Kidney tubule cell (primary cell): ENCODE results near the gene CDK3.
A peak's percentile ranks its signal among the peaks of the same experiment; 100 is the strongest.
"Not testable (repeated sequence)": the region's sequence is repeated elsewhere in the genome, so short reads cannot be mapped to it uniquely, and the experiment has no call there.

ENCODE experiments used
- DNase-seq: peaks from one replicate; pipeline ENCODE4 v3.0.0-alpha.2; 2018; ENCODE audit warnings: low spot score

The CDK3 gene

DNA sequence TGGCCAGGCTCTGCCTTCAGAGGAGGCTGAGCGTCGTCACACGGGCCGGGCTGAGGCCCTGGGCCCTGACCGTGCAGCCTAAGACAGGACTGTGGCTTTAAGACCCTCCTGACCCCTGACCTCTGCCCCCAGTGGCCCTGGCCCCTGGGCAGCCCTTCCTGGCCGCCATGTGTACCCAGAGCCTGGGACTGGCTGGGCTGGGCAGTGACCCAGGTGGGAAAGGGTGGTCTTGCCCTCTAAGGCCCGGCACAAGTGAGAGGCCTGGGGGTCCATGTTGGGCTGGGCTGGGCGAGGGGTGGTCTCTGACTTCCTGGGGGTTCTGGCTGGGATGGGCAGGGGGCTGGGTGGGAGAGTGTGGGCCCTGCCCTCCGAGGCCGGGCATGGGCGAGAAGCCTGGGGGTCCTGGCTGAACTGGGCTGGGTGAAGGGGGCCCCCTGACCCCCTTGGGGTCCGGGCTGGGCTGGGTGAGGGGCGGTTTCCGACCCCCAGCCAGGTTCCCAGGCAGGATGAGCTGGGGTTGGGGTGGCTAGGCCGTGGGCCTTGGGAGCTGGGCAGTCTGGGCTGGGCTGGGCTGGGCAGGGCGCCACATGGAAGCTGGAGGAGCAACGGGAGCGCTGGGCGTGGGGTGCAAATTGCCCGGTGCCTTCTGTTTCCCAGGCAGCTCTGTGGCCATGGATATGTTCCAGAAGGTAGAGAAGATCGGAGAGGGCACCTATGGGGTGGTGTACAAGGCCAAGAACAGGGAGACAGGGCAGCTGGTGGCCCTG is at the start of gene CDK3:
Gene CDK3 (plus strand): TSS at position 101 of the 767 bp plus-strand sequence. CDS start 571 bp downstream, at position 672.
- DNase-seq = no peak

- DNase-seq = peak; percentile 39
Observed at GRCh38 chr17:75950855-75951554, 49.6 kb upstream of the CDK3 start.

DNA sequence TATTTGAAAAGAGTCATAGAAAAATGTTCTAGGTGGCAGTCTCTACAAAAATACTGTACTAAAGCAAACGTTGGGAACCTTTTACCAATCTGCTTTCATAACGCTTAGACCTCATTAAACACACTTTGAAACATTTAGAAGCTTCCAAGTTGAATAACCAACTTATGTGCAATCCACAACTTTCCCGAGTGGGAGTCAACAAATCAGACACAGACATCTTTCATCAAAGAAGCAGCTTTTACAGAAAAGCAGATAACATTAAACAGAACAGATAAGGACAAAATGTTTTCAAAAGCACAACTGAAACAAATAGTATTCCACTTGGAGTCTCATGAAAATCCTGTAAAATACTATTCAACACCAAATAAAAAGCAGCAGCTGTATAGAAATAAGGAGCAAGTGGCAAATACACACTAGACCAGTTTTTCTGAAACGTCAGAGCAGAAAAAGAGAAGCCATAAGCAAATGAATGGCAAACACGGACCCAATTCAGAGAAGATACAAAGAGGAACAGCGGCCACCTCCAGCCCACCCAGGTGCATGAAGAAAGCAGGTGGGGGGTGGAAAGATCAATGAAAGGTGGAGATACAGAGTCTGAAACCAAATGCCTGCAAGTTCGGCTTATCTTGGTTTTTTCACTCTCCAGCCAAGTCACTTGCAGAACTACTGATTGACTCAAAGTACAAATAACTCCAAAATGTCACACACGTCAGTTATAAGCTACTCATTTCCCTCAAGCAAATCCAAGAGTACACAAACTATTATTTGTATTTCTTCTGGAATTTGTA is 41.4 kb upstream of the CDK3 start:
- no peak for DNase-seq

- DNase-seq = no peak
Observed at GRCh38 chr17:75959839-75960511, 40.7 kb upstream of the CDK3 start.

DNA sequence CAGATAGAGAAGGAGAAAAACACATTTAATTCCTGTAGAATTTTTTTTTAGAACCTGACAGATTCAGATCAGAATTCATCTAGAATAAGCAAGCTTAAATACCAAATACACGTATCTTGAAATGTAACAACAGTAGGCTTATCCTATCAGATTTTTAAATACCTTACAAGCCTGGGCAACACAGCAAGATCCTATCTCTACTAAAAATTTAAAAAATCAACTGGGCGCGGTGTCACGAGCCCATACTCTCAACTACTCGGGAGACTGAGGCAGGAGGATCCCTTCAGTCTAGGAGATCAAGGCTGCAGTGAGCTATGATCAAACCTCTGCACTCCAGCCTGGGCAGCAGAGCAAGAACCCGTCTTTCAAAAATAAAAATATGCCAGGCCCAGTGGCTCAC is 35.2 kb upstream of the CDK3 start:
- DNase-seq = no peak

- DNase-seq = not testable (repeated sequence)
Observed at GRCh38 chr17:75969044-75969443, 31.6 kb upstream of the CDK3 start.

DNA sequence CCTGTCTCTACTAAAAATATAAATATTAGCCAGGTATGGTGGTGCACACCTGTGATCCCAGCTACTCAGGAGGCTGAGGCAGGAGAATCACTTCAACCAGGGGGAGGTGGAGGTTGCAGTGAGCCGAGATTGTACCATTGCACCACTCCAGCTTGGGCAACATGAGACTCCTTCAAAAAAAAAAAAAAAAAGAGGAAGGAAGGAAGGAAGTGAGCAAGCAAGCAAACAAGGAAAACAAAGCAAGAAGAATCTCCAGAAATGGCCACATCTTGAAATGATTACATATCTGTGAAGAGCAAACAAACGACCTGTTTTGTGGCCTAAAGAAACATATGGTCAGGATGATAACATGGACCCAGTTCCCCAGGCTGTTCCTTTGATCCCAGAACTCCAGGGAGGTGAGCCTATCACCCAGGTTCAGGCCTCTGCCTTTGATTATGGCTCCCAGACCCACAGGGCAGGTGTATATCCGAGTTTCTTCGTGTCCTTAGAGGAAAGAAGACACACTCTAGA is 30.6 kb upstream of the CDK3 start:
- DNase-seq = no peak

- no peak for DNase-seq
Observed at GRCh38 chr17:75970626-75971025, 30.0 kb upstream of the CDK3 start.

DNA sequence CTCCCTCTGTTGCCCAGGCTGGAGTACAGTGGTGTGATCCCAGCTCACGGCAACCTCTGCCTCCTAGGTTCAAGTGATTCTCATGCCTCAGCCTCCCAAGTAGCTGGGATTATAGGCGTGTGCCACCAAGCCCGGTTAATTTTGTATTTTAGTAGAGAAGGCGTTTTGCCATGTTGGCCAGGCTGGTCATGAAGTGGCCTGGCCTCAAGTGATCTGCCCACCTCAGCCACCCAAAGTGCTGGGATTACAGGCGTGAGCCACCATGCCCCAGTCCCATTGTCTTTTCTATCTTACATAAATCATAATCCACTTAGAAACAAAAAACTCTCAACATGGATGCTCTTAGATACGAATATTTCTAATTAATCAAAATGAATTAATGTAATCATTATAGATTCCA is 25.5 kb upstream of the CDK3 start:
- DNase-seq = not testable (repeated sequence)

GRCh38 chr17:75975757-75976174 is 24.9 kb upstream of the CDK3 start:
- peak; percentile 10 for DNase-seq

DNA sequence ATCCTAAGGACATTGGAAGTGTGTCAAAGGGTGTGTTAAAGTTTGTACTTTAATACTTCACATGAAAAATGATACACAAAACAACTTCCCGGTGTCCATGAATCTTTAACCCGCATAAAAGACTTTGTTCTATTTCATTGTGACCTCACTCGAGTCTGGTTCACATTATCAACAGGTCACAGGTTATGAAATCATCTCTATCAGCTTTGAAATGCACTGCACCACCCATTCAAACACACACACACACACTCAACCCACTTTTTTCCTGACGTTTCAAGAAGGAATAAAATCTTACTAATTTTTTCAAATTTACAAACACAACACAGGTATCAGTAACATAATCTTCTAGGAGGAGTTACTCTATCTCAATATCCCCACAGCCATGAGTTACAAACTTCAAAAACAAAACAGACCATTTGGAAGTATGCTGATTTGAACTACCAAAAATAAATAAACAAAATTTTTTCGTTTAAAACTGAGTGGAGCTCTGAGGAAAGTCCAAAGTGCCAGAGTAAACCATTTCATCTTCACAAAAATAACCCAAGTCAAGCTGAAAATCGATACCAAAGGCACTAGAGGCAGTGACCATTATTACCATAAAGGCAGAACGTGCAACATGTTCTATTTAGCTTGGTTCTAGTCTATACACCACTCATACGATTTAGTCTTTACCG is 24.3 kb upstream of the CDK3 start:
- DNase-seq = peak; percentile 41

GRCh38 chr17:75978938-75979704 is 21.5 kb upstream of the CDK3 start, which contains the start of the genes ACOX1 and TEN1:
Gene ACOX1 (minus strand): TSS chr17:75979166. CDS start chr17:75979073, 93 bp downstream.
Gene TEN1 (plus strand): TSS chr17:75979240. CDS start chr17:75986193, 6,953 bp downstream.
- DNase-seq = peak; percentile 97

GRCh38 chr17:75979705-75980187 is 20.9 kb upstream of the CDK3 start:
- DNase-seq = no peak

GRCh38 chr17:75980188-75981018 is 20.3 kb upstream of the CDK3 start:
- DNase-seq = peak; percentile 77

- DNase-seq = no peak
Observed at GRCh38 chr17:75981019-75981615, 19.5 kb upstream of the CDK3 start.

DNA sequence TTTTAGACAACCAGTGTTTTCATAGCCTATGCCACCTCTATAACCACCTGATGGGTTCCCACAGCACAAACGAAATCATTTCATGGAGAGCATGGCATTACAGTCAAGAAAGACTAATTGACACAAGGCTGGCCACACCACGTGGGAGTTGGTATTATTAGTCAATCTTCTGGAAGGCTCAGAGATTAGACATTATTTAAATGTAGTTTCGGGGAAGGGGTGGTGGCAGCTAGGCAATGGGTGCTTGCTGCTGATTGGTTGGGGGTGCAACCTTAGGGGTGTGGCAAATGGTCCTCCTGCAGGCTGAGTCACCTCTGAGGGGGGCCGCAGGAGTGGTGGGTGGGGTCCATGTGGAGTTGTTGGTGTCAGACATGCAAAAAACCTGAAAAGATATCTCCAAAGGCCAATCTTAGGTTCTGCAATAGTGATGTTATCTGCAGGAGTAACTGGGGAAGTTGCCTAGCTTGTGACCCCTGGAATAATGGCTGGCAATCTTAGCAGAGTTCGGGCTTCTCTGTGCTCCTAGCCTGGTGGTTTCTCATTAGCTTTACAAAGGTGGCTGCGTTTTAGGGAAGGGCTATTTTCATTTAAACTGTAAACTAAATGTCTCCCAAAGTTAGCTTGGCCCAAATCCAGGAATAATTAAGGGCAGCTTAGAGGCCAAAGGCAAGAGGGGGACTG is 17.0 kb upstream of the CDK3 start:
- peak; percentile 77 for DNase-seq

DNA sequence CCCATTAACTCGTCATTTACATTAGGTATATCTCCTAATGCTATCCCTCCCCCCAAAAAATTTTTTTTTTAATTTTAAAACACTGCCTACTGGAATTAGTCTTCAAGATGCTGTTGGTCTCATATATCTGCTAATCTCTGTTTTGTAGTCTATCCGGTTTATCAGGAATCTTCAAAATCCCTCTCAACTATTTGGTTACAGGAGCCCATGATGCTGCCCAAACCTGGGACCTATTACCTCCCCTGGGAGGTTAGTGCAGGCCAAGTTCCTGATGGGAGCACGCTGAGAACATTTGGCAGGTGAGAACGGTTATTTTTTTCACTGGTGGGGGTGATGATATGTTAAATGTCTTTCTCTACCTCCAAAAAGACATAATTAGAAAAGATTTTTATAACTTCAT is 14.7 kb upstream of the CDK3 start:
- DNase-seq = no peak

DNA sequence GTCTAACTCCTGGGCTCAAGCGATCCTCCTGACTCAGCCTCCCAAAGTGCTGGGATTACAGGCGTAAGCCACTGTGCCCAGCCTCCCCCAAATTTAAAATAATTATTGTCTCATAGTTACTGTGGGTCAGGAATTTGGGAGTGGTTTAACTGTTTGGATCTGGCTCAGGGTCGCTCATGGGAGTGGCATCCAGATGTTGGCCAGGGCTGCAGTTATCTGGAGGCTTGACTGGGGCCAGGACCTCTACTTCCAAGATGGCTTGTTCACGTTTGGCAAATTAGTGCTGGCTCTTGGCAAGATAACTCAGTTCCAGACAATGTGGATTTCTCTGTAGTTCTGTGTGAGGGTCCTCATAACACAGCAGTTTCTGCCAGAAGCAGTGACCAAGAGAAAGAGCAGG is 13.6 kb upstream of the CDK3 start:
- DNase-seq = no peak
